Calu3 (cell line): Measurements from ENCODE around the gene NTS. TPM values are rescaled to one million over a fixed set of nuclear protein-coding genes. Genes with fewer than 3 reads are reported as not detected.
A peak's percentile ranks its signal among the peaks of the same experiment; 100 is the strongest.

Experiments
- BruUV-seq: library from RNA; stranded (reverse); fragments of 400-500 nt; replicated peaks from 2 replicates; lab custom pipeline; 2021; lab: Mats Ljungman, UMichigan
- CTCF ChIA-PET: fragments of 300-600 bp; sonication (Branson Sonifier 250); formaldehyde crosslinking; loops from one replicate; lab custom pipeline; 2022; ENCODE audit warnings: antibody characterized with exemption; lab: Charles Lee
- DNase-seq: peaks from one replicate; pipeline ENCODE4 v3.0.0; 2022
- H3K27ac Mint-ChIP-seq: one replicate; pipeline ENCODE4 v1.8.0; 2022; ENCODE audit warnings: mixed read lengths; ENCODE audit not compliant: unreplicated experiment
- H3K27me3 Mint-ChIP-seq: one replicate; pipeline ENCODE4 v1.8.0; 2022; ENCODE audit warnings: mixed read lengths; ENCODE audit not compliant: unreplicated experiment
- H3K36me3 Mint-ChIP-seq: one replicate; pipeline ENCODE4 v1.8.0; 2022; ENCODE audit warnings: mild to moderate bottlenecking, moderate library complexity, mixed read lengths; ENCODE audit not compliant: insufficient read depth, unreplicated experiment
- H3K4me1 Mint-ChIP-seq: one replicate; pipeline ENCODE4 v1.8.0; 2022; ENCODE audit warnings: mild to moderate bottlenecking, low read depth, mixed read lengths; ENCODE audit not compliant: unreplicated experiment
- H3K4me3 Mint-ChIP-seq: one replicate; pipeline ENCODE4 v1.8.0; 2022; ENCODE audit warnings: mild to moderate bottlenecking, low read depth, moderate library complexity, mixed read lengths; ENCODE audit not compliant: unreplicated experiment
- H3K9me3 Mint-ChIP-seq: one replicate; pipeline ENCODE4 v1.8.0; 2022; ENCODE audit warnings: low read depth, mixed read lengths; ENCODE audit not compliant: unreplicated experiment
- CTCF ChIP-seq: fragments of 200-600 bp; IDR thresholded peaks from one replicate; pipeline ENCODE4 v1.8.0; 2022; ENCODE audit warnings: antibody characterized with exemption; ENCODE audit not compliant: unreplicated experiment
- intact Hi-C: fragments of 100-400 bp; cut with micrococcal nuclease; formaldehyde crosslinking; loops from one replicate; pipeline ENCODE4 v1.10.0; 2022; ENCODE audit not compliant: unreplicated experiment
- total RNA-seq: library from RNA; stranded (reverse); gene quantifications from 2 replicates; pipeline ENCODE4 v1.2.3, GENCODE V29; 2022

Gene NTS
- total RNA-seq, 1 experiment from 2014 or later = not detected

DNA sequence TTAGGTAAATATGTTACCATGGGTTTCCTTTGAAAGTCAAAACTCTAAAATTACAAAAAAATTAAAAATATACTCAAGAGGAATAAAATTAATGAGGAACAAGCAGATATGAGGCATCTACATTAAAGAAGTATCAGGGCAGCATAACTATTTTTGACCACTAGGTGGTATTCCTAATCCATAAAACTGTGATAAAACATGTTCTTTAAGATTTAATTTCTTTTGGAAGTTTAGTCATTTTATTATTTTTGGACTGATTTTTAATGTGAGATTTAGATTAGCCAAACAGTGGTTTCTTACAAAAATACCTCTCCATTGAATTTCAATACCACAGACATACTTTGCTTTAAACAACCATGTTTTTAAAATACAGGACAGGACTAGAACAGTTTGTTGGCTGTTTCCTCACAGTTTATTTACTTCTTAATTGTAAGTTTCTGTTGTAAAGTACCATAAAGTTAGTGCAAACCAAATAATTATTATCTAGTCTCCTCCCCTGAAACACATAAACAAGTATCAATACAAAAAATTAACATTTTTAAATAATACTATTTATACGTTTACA lies 49.8 kb downstream of the NTS start:
- CTCF ChIA-PET = no interaction called here
- Mint-ChIP-seq H3K27ac (no peak overlapping the region), H3K9me3 (no peaks in the 10 kb centered on the region), H3K27me3 (no peaks in the 10 kb centered on the region), H3K36me3 (no peaks in the 10 kb centered on the region), H3K4me1 (no peaks in the 10 kb centered on the region), H3K4me3 (no peak overlapping the region)
- DNase-seq = no peak
- TF ChIP-seq CTCF = peak; percentile 46
- BruUV-seq = no TSS peak
- intact Hi-C loops = loop anchor here (1.0 kb wide), 1 partner anchor 28 kb away; no protein-coding TSS in a partner anchor

- intact Hi-C loops = no loop called here
- no peak overlapping the region for H3K4me3 Mint-ChIP-seq
- H3K27me3 Mint-ChIP-seq = no peaks in the 10 kb centered on the region
- DNase-seq = no peak
- H3K9me3 Mint-ChIP-seq = no peaks in the 10 kb centered on the region
- H3K4me1 Mint-ChIP-seq = no peaks in the 10 kb centered on the region
- no TSS peak for BruUV-seq
- H3K27ac Mint-ChIP-seq = no peak overlapping the region
- no peaks in the 10 kb centered on the region for H3K36me3 Mint-ChIP-seq
- CTCF ChIA-PET = no interaction called here
- no peak for TF ChIP-seq CTCF
Observed at GRCh38 chr12:85927166-85927565, 53.1 kb downstream of the NTS start.

Other genes starting within 250 kb of the NTS start
- gene RASSF9, start 37.9 kb upstream of the NTS start, total RNA-seq = 3.0 and 3.3 TPM in 2 replicates